VCaP (cell line): ENCODE data around the gene TRIM68.

Experiments
- H3K27ac ChIP-seq: fragments of 450-650 bp; 2 replicates; pipeline ENCODE4 v1.5.1; 2017
- TF ChIP-seq, protein P1 (sequence below): fragments of 450-650 bp; conservative IDR thresholded peaks from 2 replicates; pipeline ENCODE4 v1.5.1; 2017; ENCODE audit warnings: mild to moderate bottlenecking, moderate library complexity

TRIM68 gene

DNA sequence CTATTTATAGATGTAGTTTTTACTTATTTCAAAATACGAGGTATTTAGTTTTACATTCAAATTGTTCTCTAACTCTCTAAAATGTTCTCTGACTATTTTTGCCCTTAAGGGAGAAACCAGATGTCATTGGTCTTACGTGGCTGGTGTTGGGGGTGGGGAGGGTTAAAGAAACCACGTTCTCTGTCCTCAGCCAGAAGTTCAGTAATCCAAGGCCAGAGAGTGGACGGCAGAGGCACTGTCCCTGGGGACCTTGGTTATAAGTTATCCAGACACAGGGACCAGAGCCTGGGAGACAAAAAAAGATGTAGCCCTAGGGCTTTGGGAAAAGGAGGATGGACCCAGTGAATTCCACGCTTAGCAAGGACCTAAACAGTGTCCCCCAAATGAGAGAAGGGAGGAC, 35.0 kb upstream of the TRIM68 start:
- TF ChIP-seq, protein P1, sequence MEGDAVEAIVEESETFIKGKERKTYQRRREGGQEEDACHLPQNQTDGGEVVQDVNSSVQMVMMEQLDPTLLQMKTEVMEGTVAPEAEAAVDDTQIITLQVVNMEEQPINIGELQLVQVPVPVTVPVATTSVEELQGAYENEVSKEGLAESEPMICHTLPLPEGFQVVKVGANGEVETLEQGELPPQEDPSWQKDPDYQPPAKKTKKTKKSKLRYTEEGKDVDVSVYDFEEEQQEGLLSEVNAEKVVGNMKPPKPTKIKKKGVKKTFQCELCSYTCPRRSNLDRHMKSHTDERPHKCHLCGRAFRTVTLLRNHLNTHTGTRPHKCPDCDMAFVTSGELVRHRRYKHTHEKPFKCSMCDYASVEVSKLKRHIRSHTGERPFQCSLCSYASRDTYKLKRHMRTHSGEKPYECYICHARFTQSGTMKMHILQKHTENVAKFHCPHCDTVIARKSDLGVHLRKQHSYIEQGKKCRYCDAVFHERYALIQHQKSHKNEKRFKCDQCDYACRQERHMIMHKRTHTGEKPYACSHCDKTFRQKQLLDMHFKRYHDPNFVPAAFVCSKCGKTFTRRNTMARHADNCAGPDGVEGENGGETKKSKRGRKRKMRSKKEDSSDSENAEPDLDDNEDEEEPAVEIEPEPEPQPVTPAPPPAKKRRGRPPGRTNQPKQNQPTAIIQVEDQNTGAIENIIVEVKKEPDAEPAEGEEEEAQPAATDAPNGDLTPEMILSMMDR: no peak
- no peak overlapping the region for H3K27ac ChIP-seq

DNA sequence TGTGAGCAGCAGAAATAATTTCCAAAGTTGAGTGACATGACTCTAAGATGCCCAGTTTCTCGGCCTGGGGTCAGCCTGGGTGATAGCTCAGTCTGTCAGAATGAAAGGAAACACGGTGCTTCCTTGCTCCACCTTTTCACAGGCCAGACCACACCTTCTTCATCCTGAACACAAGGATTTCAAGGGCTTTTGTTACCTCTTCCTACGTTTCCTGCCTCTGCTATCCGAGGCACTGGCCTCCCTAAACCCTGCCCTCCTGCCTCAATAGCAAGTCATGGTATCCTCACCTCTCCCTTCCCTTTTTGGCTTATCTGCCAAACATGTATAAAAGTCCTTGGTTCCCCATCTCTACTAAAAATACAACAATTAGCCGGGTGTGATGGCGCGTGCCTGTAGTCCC, 34.0 kb upstream of the TRIM68 start:
- H3K27ac ChIP-seq: no peak overlapping the region
- TF ChIP-seq, protein P1: no peak

DNA sequence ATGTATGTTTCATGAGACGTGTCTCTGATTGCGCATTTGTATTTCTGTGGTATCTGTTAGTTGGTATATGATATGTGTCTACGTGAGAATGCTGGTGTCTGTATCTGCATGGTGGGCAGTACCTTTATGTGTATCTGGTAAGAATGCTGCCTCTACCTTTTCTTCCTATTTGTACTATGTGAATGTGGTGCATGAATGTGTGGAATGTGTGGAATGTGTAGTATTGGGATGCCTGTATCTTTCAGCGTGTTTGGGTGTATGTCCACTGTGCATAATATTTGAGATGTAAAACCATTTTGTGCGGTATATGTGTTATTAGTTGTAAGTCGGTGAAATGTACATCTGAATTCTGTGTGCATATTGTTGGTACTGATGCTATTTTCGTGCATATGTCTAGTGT, 33.5 kb upstream of the TRIM68 start:
- no peak overlapping the region for H3K27ac ChIP-seq
- TF ChIP-seq, protein P1: no peak

DNA sequence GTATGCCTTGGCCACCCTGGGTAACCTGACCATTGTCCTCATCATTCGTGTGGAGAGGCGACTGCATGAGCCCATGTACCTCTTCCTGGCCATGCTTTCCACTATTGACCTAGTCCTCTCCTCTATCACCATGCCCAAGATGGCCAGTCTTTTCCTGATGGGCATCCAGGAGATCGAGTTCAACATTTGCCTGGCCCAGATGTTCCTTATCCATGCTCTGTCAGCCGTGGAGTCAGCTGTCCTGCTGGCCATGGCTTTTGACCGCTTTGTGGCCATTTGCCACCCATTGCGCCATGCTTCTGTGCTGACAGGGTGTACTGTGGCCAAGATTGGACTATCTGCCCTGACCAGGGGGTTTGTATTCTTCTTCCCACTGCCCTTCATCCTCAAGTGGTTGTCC, 31.9 kb upstream of the TRIM68 start:
- TF ChIP-seq, protein P1: no peak

DNA sequence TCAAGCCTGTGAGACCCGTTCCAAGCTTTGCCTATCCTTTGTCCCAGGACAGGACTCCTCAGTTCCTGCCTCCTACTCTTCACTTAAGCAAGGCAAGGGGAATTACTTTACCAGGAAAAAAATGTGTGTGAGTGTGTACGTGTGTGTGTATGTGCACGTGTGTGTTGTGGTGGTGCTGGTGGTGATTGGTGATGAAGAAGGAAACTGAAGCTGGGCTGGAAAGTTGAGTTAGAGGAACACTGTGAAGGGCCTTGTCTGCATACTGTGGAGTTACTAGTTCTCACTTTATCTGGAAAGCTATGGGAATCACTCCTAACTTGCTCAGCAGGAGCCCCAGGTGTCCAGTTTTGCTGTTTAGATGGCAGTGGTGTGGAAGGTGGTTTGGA, 29.6 kb upstream of the TRIM68 start:
- TF ChIP-seq, protein P1: no peak

More for the DNA sequence above, 31.9 kb upstream of the TRIM68 start:
- no peak overlapping the region for H3K27ac ChIP-seq

DNA sequence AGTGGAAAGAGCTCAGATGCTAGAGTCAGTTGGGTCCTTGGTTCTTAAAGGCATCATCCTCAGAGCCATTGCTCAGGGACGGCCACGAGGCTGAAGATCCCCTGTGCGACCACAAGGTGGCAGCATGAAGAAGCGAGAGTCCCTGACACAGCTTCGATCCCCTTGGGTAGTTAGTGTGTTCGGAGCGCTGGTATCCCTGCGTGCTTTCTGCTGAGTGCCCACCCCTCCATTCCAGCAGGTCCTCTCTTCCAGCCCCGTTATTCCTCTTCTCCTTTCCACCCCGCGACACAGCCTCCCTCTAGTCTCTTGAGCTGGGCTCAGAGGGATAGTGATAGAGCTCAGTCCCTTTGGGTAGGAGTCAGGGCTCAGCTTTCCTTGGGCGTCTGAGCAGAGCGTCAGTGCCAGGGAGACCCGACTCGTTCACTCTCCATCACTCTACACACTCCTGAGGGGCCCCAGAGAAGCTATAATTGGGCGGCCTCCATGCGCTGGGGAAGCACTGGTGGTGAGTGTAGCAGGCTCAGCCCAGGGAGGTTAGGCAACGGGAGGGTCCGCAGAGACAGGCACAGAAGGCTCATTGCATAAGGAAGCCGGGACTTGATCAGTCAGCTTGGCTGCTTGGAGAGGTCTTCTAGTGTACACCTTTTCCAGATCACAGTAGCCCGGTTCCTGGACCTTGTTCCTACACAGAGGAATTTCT, 29.1 kb upstream of the TRIM68 start, which contains the start of gene OR51D1:
TSS of gene OR51D1 (plus strand) at position 516 of the 700 bp plus-strand sequence. CDS start 2,314 bp downstream, outside the sequence.
- peak within 1 kb of the TSS; percentile 92 for H3K27ac ChIP-seq
- TF ChIP-seq, protein P1: peak; percentile 88

More for the DNA sequence above, 29.6 kb upstream of the TRIM68 start:
- peak overlapping the region; percentile 92 for H3K27ac ChIP-seq

DNA sequence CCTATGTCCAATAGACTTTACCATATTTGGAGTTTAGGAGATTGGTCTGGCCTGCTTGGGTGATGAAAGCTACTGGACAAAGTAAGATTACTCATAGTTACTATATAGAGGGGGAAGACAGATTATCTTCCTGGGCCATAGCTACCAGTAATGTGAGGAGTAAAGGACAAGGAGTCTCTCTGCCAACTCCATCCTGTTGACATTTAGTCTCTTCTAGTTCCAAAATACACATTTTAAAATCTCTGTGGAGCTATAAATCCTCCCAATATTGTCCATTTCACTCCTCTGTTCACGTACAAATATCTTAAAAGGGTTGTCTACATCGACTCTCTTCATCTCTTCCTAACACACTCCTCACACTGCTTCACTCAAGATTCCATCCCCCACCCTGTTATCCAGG, 28.1 kb upstream of the TRIM68 start:
- H3K27ac ChIP-seq: peak overlapping the region; percentile 92
- TF ChIP-seq, protein P1: no peak
